ENCODE data around the gene DDHD1.

DNA sequence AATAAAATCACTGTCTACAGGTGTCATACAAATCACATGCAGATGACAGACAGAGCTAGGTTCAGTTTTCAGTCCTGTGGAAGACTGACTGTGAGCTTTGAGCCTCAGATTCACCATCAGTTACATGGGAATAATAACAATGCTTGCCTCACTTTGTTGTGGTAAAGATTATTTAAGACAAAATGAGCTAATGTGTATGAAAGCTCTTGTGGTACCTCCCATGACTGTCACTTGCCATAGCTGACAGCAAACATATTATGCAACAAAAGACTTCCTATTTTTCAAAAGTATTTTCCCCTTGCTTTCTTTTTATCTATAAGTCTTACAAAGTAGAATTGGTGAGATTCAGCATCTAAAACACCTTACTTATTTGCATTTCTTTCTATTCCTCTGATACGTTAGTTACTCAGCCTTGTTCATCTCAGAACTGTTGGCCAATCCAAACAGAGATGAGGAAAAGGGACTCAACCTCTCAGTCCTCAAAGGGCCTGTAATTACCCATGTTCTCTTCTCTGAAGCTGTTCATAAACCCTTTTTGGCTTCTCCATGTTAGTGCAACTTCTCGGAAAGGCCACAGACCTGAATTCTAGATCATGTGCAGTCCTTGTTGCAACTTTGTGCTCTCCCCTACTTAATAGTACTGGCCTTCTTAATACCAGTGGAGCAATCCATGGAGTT, 8.8 kb upstream of the DDHD1 start:
- TF ChIP-seq EZH2 (IDR thresholded peaks at IDR 0.05; ENCODE audit: insufficient read depth, poor library complexity, severe bottlenecking): no peak
- no peak for TF ChIP-seq EZH2phosphoT487 (IDR thresholded peaks at IDR 0.05; ENCODE audit: insufficient read depth, low read depth)

All from GM23248 (cell line).